HTR-8/SVneo (cell line): ENCODE data around the gene RPP30.

Experiments
- DNase-seq: peaks from one replicate; pipeline ENCODE4 v3.0.0; 2011; ENCODE audit warnings: low spot score, mixed read lengths; ENCODE audit not compliant: insufficient read length
- FAIRE-seq: peaks from 2 replicates; lab custom pipeline; 2011; peaks lifted over from hg19 to GRCh38; lab: Jason Lieb, UNC

The RPP30 gene

GRCh38 chr10:90871766-90872647 is at the start of gene RPP30:
Gene RPP30 (plus strand): TSS chr10:90871974. CDS start chr10:90871987, 13 bp downstream.
- FAIRE-seq: peak; percentile 97
- DNase-seq: peak; percentile 80

GRCh38 chr10:90822508-90822907 is 49.3 kb upstream of the RPP30 start:
- no peak for DNase-seq
- no peak for FAIRE-seq

- DNase-seq (no peak), FAIRE-seq (no peak)
Measured at GRCh38 chr10:90832111-90832510, 39.7 kb upstream of the RPP30 start.

GRCh38 chr10:90834326-90834725 is 37.4 kb upstream of the RPP30 start:
- DNase-seq: no peak
- FAIRE-seq: no peak

- DNase-seq (no peak), FAIRE-seq (no peak)
Measured at GRCh38 chr10:90837486-90837885, 34.3 kb upstream of the RPP30 start.

- FAIRE-seq (no peak), DNase-seq (no peak)
Measured at GRCh38 chr10:90842725-90843124, 29.0 kb upstream of the RPP30 start.

- DNase-seq (no peak), FAIRE-seq (no peak)
Measured at GRCh38 chr10:90845726-90846125, 26.0 kb upstream of the RPP30 start.

GRCh38 chr10:90846746-90847145 is 25.0 kb upstream of the RPP30 start:
- DNase-seq (no peak), FAIRE-seq (no peak)

- FAIRE-seq (no peak), DNase-seq (no peak)
Measured at GRCh38 chr10:90847436-90847835, 24.3 kb upstream of the RPP30 start.

- DNase-seq (no peak), FAIRE-seq (no peak)
Measured at GRCh38 chr10:90849956-90850749, 21.6 kb upstream of the RPP30 start.

- no peak for DNase-seq
- no peak for FAIRE-seq
Measured at GRCh38 chr10:90855126-90855525, 16.6 kb upstream of the RPP30 start.

- no peak for FAIRE-seq
Measured at GRCh38 chr10:90856261-90856660, 15.5 kb upstream of the RPP30 start.

GRCh38 chr10:90856964-90857634 is 14.7 kb upstream of the RPP30 start:
- DNase-seq: no peak
- no peak for FAIRE-seq

More at GRCh38 chr10:90856261-90856660, 15.5 kb upstream of the RPP30 start:
- no peak for DNase-seq

- FAIRE-seq: no peak
- no peak for DNase-seq
Measured at GRCh38 chr10:90857635-90858460, 13.9 kb upstream of the RPP30 start, which contains the start of gene HTR7. Gene HTR7 (minus strand): TSS chr10:90858039. CDS start chr10:90857671, 368 bp downstream.

- no peak for DNase-seq
- FAIRE-seq: no peak
Measured at GRCh38 chr10:90858461-90858968, 13.3 kb upstream of the RPP30 start.

- FAIRE-seq: no peak
Measured at GRCh38 chr10:90859321-90859751, 12.4 kb upstream of the RPP30 start.

GRCh38 chr10:90860790-90861189 is 11.0 kb upstream of the RPP30 start:
- FAIRE-seq: no peak
- DNase-seq: no peak

More at GRCh38 chr10:90859321-90859751, 12.4 kb upstream of the RPP30 start:
- DNase-seq: no peak

- DNase-seq (no peak), FAIRE-seq (no peak)
Measured at GRCh38 chr10:90862908-90863514, 8.8 kb upstream of the RPP30 start.

GRCh38 chr10:90865401-90865800 is 6.4 kb upstream of the RPP30 start:
- DNase-seq (no peak), FAIRE-seq (no peak)
